Naive thymus-derived CD4-positive, alpha-beta T cell (primary cell): Measurements from ENCODE around the gene LIPG. TPM values are rescaled to one million over a fixed set of nuclear protein-coding genes. Genes with fewer than 3 reads are reported as not detected.

Source experiments
- ATAC-seq: fragments of 150-1000 bp; cut with Tn5 transposase; 2 replicates; pipeline ENCODE4 v1.10.0; 2021; ENCODE audit warnings: mild to moderate bottlenecking, moderate library complexity
- CTCF ChIA-PET: fragments of 350-600 bp; sonication (Branson Sonifier 250); formaldehyde crosslinking; loops from one replicate; lab custom pipeline; 2021; ENCODE audit warnings: antibody characterized with exemption; lab: Charles Lee
- POLR2A ChIA-PET: fragments of 350-600 bp; sonication (Branson Sonifier 250); formaldehyde crosslinking; loops from one replicate; lab custom pipeline; 2021; ENCODE audit warnings: antibody characterized with exemption, inconsistent platforms; lab: Charles Lee
- DNase-seq, 9 donors: peaks; one replicate each; pipeline versions ENCODE4 v3.0.0 to v3.0.0-alpha.2; 2020 to 2022; ENCODE audit warnings: mixed read lengths in 1 of 9
- H3K27ac ChIP-seq: one replicate; pipeline ENCODE4 v1.7.0; 2013; ENCODE audit warnings: mild to moderate bottlenecking, low read depth, low read length, moderate library complexity
- H3K27me3 ChIP-seq, 2 donors: one replicate each; pipeline ENCODE4 v1.7.0; 2013; ENCODE audit warnings: low read length in 2 of 2, mild to moderate bottlenecking in 2 of 2, moderate library complexity in 2 of 2; ENCODE audit not compliant: control insufficient read depth in 2 of 2, insufficient read depth in 2 of 2
- H3K36me3 ChIP-seq, 3 experiments: 1 replicate in 2 of 3; 2 replicates in 1 of 3; pipeline ENCODE4 v1.7.0; 2013; ENCODE audit warnings: low read length in 3 of 3, mild to moderate bottlenecking in 3 of 3, moderate library complexity in 1 of 3; ENCODE audit not compliant: insufficient read depth in 3 of 3, control insufficient read depth in 2 of 3
- H3K4me1 ChIP-seq, 2 donors: one replicate each; pipeline ENCODE4 v1.7.0; 2013; ENCODE audit warnings: low read length in 2 of 2, mild to moderate bottlenecking in 2 of 2, moderate library complexity in 1 of 2; ENCODE audit not compliant: control insufficient read depth in 2 of 2, insufficient read depth in 2 of 2
- H3K4me3 ChIP-seq: 2 replicates; pipeline ENCODE4 v1.7.0; 2013; ENCODE audit warnings: mild to moderate bottlenecking, low read length
- H3K9me3 ChIP-seq, 3 experiments: 1 replicate in 2 of 3; 2 replicates in 1 of 3; pipeline ENCODE4 v1.7.0; 2013; ENCODE audit warnings: low read length in 3 of 3; ENCODE audit not compliant: control insufficient read depth in 2 of 3
- H3K27ac Mint-ChIP-seq, 9 donors: one replicate each; pipeline ENCODE4 v1.8.0; 2020 to 2022; ENCODE audit warnings: mixed read lengths in 9 of 9, mild to moderate bottlenecking in 8 of 9, moderate library complexity in 5 of 9, inconsistent platforms in 2 of 9
- H3K27me3 Mint-ChIP-seq, 5 donors: one replicate each; pipeline ENCODE4 v1.8.0; 2021 to 2022; ENCODE audit warnings: mixed read lengths in 5 of 5, mild to moderate bottlenecking in 1 of 5
- H3K36me3 Mint-ChIP-seq, 5 donors: one replicate each; pipeline ENCODE4 v1.8.0; 2020 to 2022; ENCODE audit warnings: mixed read lengths in 5 of 5, mild to moderate bottlenecking in 3 of 5, inconsistent platforms in 1 of 5
- H3K4me1 Mint-ChIP-seq, 7 donors: one replicate each; pipeline ENCODE4 v1.8.0; 2020 to 2022; ENCODE audit warnings: mixed read lengths in 7 of 7, mild to moderate bottlenecking in 3 of 7, inconsistent platforms in 1 of 7
- H3K4me3 Mint-ChIP-seq, 10 donors: one replicate each; pipeline ENCODE4 v1.8.0; 2020 to 2022; ENCODE audit warnings: mild to moderate bottlenecking in 10 of 10, mixed read lengths in 10 of 10, moderate library complexity in 6 of 10, inconsistent platforms in 2 of 10
- H3K9me3 Mint-ChIP-seq, 11 donors: one replicate each; pipeline ENCODE4 v1.8.0; 2020 to 2022; ENCODE audit warnings: mixed read lengths in 11 of 11, mild to moderate bottlenecking in 4 of 11, inconsistent platforms in 1 of 11, moderate library complexity in 1 of 11
- intact Hi-C, 2 donors: fragments of 100-400 bp; cut with micrococcal nuclease; formaldehyde crosslinking; loops; one replicate each; pipeline ENCODE4 v1.15.1; 2023
- polyA plus RNA-seq, 2 donors: library from polyadenylated mRNA; unstranded; fragments of 300-500 nt; fragmentation: Illumina TruSeq; gene quantifications; one replicate each; pipeline ENCODE4 v1.2.3, GENCODE V29; 2021
- total RNA-seq, 6 experiments: library from RNA in 5 of 6; stranded (reverse) in 5 of 6; gene quantifications; 1 replicate in 5 of 6; 2 replicates in 1 of 6; pipeline ENCODE4 v1.2.3 and lab custom pipeline; 2021 to 2026

Gene LIPG
- total and polyA plus RNA-seq, 7 experiments from 2014 or later = not detected

DNA sequence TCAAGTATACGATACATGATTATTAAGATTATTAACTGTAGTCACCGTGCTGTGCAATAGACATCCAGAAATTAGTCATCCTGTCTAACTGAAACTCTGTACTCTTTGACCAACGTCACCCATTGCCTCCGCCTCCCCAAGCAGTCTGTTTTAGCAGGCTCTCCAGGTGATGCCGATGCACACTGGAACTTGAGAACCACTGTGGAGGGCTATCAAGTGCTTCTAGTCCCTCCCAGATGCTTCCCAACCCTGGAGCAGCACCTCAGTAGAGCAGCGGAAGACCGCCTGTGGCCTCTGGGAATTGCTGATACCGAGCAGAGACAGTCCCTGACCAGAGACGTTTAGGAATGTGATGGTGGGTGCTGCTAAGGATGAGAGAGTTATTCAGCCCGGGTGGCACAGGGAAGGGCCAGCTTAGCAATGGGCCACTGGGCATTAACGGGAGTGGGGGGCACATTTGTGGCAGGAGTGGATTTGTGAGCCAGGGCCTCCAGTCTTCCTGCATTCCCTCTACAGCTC is 50.7 kb downstream of the LIPG start:
- POLR2A ChIA-PET = no interaction called here
- no peak overlapping the region for H3K27ac ChIP-seq
- no peak for DNase-seq
- no peaks in the 10 kb centered on the region for H3K27me3 ChIP-seq
- H3K9me3 ChIP-seq = no peaks in the 10 kb centered on the region
- no peak overlapping the region for H3K4me3 Mint-ChIP-seq
- H3K4me3 ChIP-seq = no peak overlapping the region
- H3K27ac Mint-ChIP-seq = no peak overlapping the region
- no peaks in the 10 kb centered on the region for H3K4me1 Mint-ChIP-seq
- H3K27me3 Mint-ChIP-seq = peaks cover 0 to 12% (median 10%) of the 10 kb centered on the region in 5 donors
- H3K36me3 Mint-ChIP-seq = no peaks in the 10 kb centered on the region
- CTCF ChIA-PET = no interaction called here
- no peak for ATAC-seq
- H3K9me3 Mint-ChIP-seq = peaks cover 0 to 3% (median 0%) of the 10 kb centered on the region in 11 donors
- H3K36me3 ChIP-seq = no peaks in the 10 kb centered on the region
- no peaks in the 10 kb centered on the region for H3K4me1 ChIP-seq
- intact Hi-C loops = no loop called here

DNA sequence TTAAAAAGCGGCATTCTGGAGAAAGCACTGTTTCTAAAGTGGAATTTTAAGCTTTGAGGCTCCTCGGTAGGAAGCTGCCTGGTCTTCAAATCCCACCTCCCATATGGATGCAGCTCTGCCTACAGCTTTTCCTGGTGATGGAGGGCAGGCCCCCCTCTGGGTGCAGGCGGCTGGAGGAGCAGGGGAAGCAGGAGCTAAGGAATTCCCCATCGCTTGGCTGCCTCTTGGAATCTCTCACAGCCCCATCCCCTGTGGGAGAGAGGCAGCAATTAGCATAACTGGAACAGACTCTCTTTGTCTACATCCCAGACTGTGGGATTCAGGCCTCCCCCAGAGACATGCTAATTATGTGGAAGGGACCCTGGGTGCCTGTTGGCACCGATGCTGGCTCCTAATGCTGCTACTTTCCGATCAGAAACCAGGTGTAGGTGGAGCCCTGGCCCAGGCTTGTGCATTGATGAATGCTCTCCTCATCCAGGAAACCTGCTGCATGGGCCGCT is 51.3 kb downstream of the LIPG start:
- Mint-ChIP-seq H3K27ac (no peak overlapping the region), H3K36me3 (no peaks in the 10 kb centered on the region), H3K9me3 (peaks cover 0 to 2% (median 0%) of the 10 kb centered on the region in 11 donors), H3K27me3 (peaks cover 0 to 12% (median 7%) of the 10 kb centered on the region in 5 donors), H3K4me3 (no peak overlapping the region), H3K4me1 (no peaks in the 10 kb centered on the region)
- no peak for DNase-seq
- no peak for ATAC-seq
- ChIA-PET POLR2A (no interaction called here), CTCF (no interaction called here)
- intact Hi-C loops = no loop called here
- H3K9me3 ChIP-seq = no peaks in the 10 kb centered on the region
- H3K27ac ChIP-seq = no peak overlapping the region
- no peaks in the 10 kb centered on the region for H3K27me3 ChIP-seq
- H3K4me1 ChIP-seq = no peaks in the 10 kb centered on the region
- no peaks in the 10 kb centered on the region for H3K36me3 ChIP-seq
- H3K4me3 ChIP-seq = no peak overlapping the region

DNA sequence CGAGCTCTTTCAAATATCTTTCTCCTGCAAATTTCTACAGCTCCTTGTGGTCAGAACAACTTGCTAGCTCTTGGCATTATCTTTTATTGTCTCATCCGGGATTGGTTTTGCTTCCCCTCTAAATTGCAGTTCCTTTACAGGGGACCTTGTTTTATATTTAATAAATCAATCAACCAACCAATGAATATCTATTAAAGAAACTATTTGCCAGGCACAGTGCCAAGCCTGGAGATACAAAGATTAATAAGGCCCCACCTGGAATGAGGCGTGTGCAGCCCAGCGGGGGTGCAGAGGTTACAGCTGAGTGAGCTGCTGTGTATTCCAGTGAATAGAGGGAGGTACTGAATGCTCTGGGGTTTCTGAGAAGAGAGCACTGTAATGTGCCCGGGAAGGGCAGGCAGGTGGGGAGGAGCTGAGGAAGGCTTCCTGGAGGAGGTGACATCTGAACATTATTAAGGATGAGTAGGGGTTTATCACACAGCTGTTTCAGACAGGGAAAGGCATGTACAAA is 51.8 kb downstream of the LIPG start:
- Mint-ChIP-seq H3K4me3 (no peak overlapping the region), H3K4me1 (no peaks in the 10 kb centered on the region), H3K9me3 (peaks cover 0 to 1% (median 0%) of the 10 kb centered on the region in 11 donors), H3K27me3 (peaks cover 0 to 12% (median 6%) of the 10 kb centered on the region in 5 donors), H3K36me3 (no peaks in the 10 kb centered on the region), H3K27ac (no peak overlapping the region)
- intact Hi-C loops = no loop called here
- POLR2A ChIA-PET = no interaction called here
- Histone ChIP-seq H3K4me3 (no peak overlapping the region), H3K27me3 (no peaks in the 10 kb centered on the region), H3K27ac (no peak overlapping the region), H3K36me3 (no peaks in the 10 kb centered on the region), H3K9me3 (no peaks in the 10 kb centered on the region), H3K4me1 (no peaks in the 10 kb centered on the region)
- DNase-seq (no peak), ATAC-seq (no peak)
- CTCF ChIA-PET = no interaction called here

DNA sequence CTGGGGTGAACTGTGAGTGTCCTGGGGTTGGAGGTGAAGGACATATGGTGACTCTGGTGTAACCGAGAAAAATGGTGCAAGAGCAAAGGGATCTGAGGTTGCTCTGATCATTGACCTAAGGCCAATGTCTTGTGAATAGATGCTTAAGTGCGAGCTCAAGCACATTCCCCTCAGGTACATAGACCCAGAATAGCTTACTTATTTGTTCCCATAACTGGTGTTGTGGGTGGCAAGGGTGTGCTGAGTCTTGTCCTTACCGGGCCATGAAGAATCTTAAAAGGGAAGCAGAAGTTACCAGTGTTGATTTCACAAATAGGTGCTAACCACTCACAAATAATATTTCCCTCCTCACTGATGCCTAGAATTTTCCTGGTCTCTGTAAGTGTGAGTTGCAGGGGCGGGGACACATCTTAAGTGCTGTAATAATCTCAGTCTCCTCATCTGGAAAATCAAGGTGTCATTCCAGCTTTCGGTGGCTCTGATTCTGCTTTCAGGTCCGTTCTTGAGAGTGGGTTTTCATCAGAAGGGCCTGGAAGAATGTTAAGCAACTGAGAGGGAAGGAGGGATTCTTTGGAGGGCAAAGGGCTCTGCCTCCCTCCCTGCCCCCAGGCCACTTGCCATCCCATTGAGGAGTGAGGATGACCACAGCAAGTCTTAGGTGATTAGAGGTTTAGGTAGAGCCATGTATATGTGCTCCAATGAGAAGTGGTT is 54.9 kb downstream of the LIPG start:
- Mint-ChIP-seq H3K9me3 (peaks cover 0 to 1% (median 0%) of the 10 kb centered on the region in 11 donors), H3K4me1 (peaks cover 0 to 6% (median 0%) of the 10 kb centered on the region in 7 donors), H3K36me3 (no peaks in the 10 kb centered on the region), H3K27me3 (peaks cover 7 to 20% (median 15%) of the 10 kb centered on the region in 5 donors), H3K27ac (no peak overlapping the region), H3K4me3 (no peak overlapping the region)
- intact Hi-C loops = no loop called here
- no peak overlapping the region for H3K4me3 ChIP-seq
- H3K9me3 ChIP-seq = no peaks in the 10 kb centered on the region
- DNase-seq = no peak
- H3K4me1 ChIP-seq = no peaks in the 10 kb centered on the region
- POLR2A ChIA-PET = no interaction called here
- CTCF ChIA-PET = no interaction called here
- no peaks in the 10 kb centered on the region for H3K36me3 ChIP-seq
- H3K27ac ChIP-seq = no peak overlapping the region
- ATAC-seq = no peak
- no peaks in the 10 kb centered on the region for H3K27me3 ChIP-seq

DNA sequence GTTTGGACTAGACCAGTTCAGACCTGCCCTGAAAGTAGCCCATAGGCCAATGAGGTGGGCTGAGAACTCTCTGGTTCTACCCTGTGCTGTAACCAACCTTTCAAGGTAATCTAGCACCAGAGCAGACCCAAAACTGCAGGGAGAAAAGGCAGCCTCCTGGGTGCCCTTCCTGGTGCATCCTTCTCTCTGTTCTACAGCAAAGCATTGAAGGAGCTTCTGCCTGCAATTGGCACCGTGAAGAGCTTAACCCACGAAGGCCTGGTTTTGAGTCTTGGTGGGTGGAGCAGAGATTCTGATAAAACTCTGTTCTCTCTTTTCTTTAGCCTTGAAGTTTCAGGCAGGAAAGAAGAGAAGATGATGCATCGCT is 55.5 kb downstream of the LIPG start:
- ChIA-PET CTCF (no interaction called here), POLR2A (no interaction called here)
- no peak for ATAC-seq
- intact Hi-C loops = no loop called here
- Histone ChIP-seq H3K4me3 (no peak overlapping the region), H3K27me3 (no peaks in the 10 kb centered on the region), H3K27ac (no peak overlapping the region), H3K9me3 (no peaks in the 10 kb centered on the region), H3K36me3 (no peaks in the 10 kb centered on the region), H3K4me1 (no peaks in the 10 kb centered on the region)
- Mint-ChIP-seq H3K27ac (no peak overlapping the region), H3K36me3 (no peaks in the 10 kb centered on the region), H3K4me3 (no peak overlapping the region), H3K4me1 (peaks cover 0 to 7% (median 0%) of the 10 kb centered on the region in 7 donors), H3K27me3 (peaks cover 8 to 24% (median 17%) of the 10 kb centered on the region in 5 donors), H3K9me3 (peaks cover 0 to 1% (median 0%) of the 10 kb centered on the region in 11 donors)
- DNase-seq = no peak

DNA sequence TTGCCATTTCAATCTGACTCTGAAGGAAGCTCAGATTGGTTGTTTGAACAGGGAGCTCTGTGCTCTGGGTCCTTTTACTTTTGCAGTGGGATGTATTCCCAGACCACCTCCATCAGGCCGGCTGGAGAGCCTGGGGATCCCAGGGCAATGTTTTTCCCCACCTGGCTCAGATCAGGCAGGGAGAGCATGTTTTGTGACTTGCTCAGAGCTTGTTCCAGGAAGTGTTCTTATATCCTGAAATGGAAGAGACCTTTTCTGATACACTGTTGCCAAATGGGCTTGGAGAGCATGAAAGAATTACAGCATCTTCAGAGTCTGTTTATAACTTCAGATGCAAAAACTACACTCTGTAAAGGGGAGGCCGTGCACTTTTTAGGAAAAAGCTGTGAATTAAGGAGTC is 56.0 kb downstream of the LIPG start:
- peaks cover 13 to 26% (median 19%) of the 10 kb centered on the region in 5 donors for H3K27me3 Mint-ChIP-seq
- POLR2A ChIA-PET = no interaction called here
- peaks cover 0 to 1% (median 0%) of the 10 kb centered on the region in 11 donors for H3K9me3 Mint-ChIP-seq
- no peak overlapping the region for H3K27ac Mint-ChIP-seq
- Histone ChIP-seq H3K27ac (no peak overlapping the region), H3K4me3 (no peak overlapping the region), H3K9me3 (no peaks in the 10 kb centered on the region), H3K27me3 (no peaks in the 10 kb centered on the region), H3K4me1 (no peaks in the 10 kb centered on the region), H3K36me3 (no peaks in the 10 kb centered on the region)
- no peaks in the 10 kb centered on the region for H3K36me3 Mint-ChIP-seq
- intact Hi-C loops = no loop called here
- ATAC-seq = no peak
- H3K4me3 Mint-ChIP-seq = no peak overlapping the region
- no peak for DNase-seq
- CTCF ChIA-PET = no interaction called here
- peaks cover 0 to 13% (median 0%) of the 10 kb centered on the region in 7 donors for H3K4me1 Mint-ChIP-seq
